WTC11 (cell line): ENCODE results near the gene GSPT1. TPM values are rescaled to one million over a fixed set of nuclear protein-coding genes. Genes with fewer than 3 reads are reported as not detected.
"Not testable (repeated sequence)": the region's sequence is repeated elsewhere in the genome, so short reads cannot be mapped to it uniquely, and the experiment has no call there.

Source experiments
- ATAC-seq: fragments of 200-7000 bp; cut with Tn5 transposase; 2 replicates; pipeline ENCODE4 v1.10.0; 2021; ENCODE audit warnings: mild to moderate bottlenecking, moderate library complexity
- CTCF ChIA-PET: fragments of 300-600 bp; sonication (Branson Sonifier 250); formaldehyde crosslinking; loops from one replicate; lab custom pipeline; 2021; ENCODE audit warnings: antibody characterized with exemption; lab: Charles Lee
- POLR2A ChIA-PET: fragments of 350-600 bp; sonication (Branson Sonifier 250); formaldehyde crosslinking; loops from one replicate; lab custom pipeline; 2021; ENCODE audit warnings: antibody characterized with exemption; lab: Charles Lee
- DNase-seq: peaks from one replicate; pipeline ENCODE4 v3.0.0; 2021; ENCODE audit warnings: low spot score
- H3K27ac Mint-ChIP-seq: 2 replicates; pipeline ENCODE4 v1.8.0; 2021; ENCODE audit warnings: mixed read lengths
- H3K27me3 Mint-ChIP-seq: 2 replicates; pipeline ENCODE4 v1.8.0; 2021; ENCODE audit warnings: low read depth, mild to moderate bottlenecking, moderate library complexity, mixed read lengths
- H3K36me3 Mint-ChIP-seq: 2 replicates; pipeline ENCODE4 v1.8.0; 2021; ENCODE audit warnings: mixed read lengths
- H3K4me1 Mint-ChIP-seq: 2 replicates; pipeline ENCODE4 v1.8.0; 2022; ENCODE audit warnings: mixed read lengths
- H3K4me3 Mint-ChIP-seq: 2 replicates; pipeline ENCODE4 v1.8.0; 2021; ENCODE audit warnings: mild to moderate bottlenecking, moderate library complexity, mixed read lengths
- H3K9me3 Mint-ChIP-seq: 2 replicates; pipeline ENCODE4 v1.8.0; 2021; ENCODE audit warnings: mixed read lengths
- CREB1 ChIP-seq: sonication (generic); formaldehyde crosslinking; IDR thresholded peaks from 2 replicates; pipeline ENCODE4 v1.8.0; 2023; ENCODE audit warnings: mild to moderate bottlenecking, missing genetic modification reagents
- IRF2 ChIP-seq: sonication (generic); formaldehyde crosslinking; IDR thresholded peaks from 2 replicates; pipeline ENCODE4 v1.8.0; 2022; ENCODE audit warnings: low read depth, missing genetic modification reagents, borderline replicate concordance
- JAZF1 ChIP-seq: fragments of 250-450 bp; sonication (Bioruptor Pico); IDR thresholded peaks from 2 replicates; pipeline ENCODE4 v1.9.0; 2021; ENCODE audit warnings: moderate library complexity, mild to moderate bottlenecking, inconsistent platforms
- NR1H2 ChIP-seq: sonication (generic); formaldehyde crosslinking; IDR thresholded peaks from 2 replicates; pipeline ENCODE4 v1.9.0; 2021; ENCODE audit warnings: mild to moderate bottlenecking, moderate library complexity, missing genetic modification reagents
- PRRX2 ChIP-seq: fragments of 250-450 bp; sonication (Bioruptor Pico); IDR thresholded peaks from 2 replicates; pipeline ENCODE4 v1.8.0; 2021; ENCODE audit warnings: mild to moderate bottlenecking
- RELA ChIP-seq: sonication (generic); formaldehyde crosslinking; IDR thresholded peaks from 2 replicates; pipeline ENCODE4 v1.8.1; 2022; ENCODE audit warnings: missing genetic modification reagents, mild to moderate bottlenecking, borderline replicate concordance
- RORB ChIP-seq: fragments of 250-450 bp; sonication (Bioruptor Pico); IDR thresholded peaks from 2 replicates; pipeline ENCODE4 v1.9.0; 2021; ENCODE audit warnings: mild to moderate bottlenecking
- SMAD4 ChIP-seq: sonication (generic); formaldehyde crosslinking; IDR thresholded peaks from 2 replicates; pipeline ENCODE4 v1.8.0; 2022; ENCODE audit warnings: mild to moderate bottlenecking, missing genetic modification reagents
- ZNF232 ChIP-seq: sonication (generic); formaldehyde crosslinking; IDR thresholded peaks from 2 replicates; pipeline ENCODE4 v1.8.0; 2022; ENCODE audit warnings: mild to moderate bottlenecking, missing genetic modification reagents
- total RNA-seq: library from RNA; stranded (reverse); gene quantifications from 3 replicates; pipeline ENCODE4 v1.2.3, GENCODE V29; 2021
- TF ChIP-seq, protein P1 (sequence below): sonication (generic); formaldehyde crosslinking; IDR thresholded peaks from 2 replicates; pipeline ENCODE4 v1.8.0; 2022; ENCODE audit warnings: mild to moderate bottlenecking, missing genetic modification reagents
- TF ChIP-seq, protein P2 (sequence below): sonication (generic); formaldehyde crosslinking; IDR thresholded peaks from 2 replicates; pipeline ENCODE4 v1.8.1; 2022; ENCODE audit warnings: mild to moderate bottlenecking, moderate library complexity, missing genetic modification reagents
- TF ChIP-seq, protein P3 (sequence below): fragments of 250-450 bp; sonication (Bioruptor Pico); IDR thresholded peaks from 2 replicates; pipeline ENCODE4 v1.8.0; 2021; ENCODE audit warnings: mild to moderate bottlenecking
- TF ChIP-seq, protein P4 (sequence below): sonication (generic); formaldehyde crosslinking; conservative IDR thresholded peaks from 2 replicates; pipeline ENCODE4 v1.8.1; 2022; ENCODE audit warnings: mild to moderate bottlenecking, missing genetic modification reagents
- TF ChIP-seq, protein P5 (sequence below): fragments of 250-450 bp; sonication (Bioruptor Pico); IDR thresholded peaks from 2 replicates; pipeline ENCODE4 v1.9.0; 2021; ENCODE audit warnings: mild to moderate bottlenecking
- TF ChIP-seq, protein P6 (sequence below): sonication (generic); formaldehyde crosslinking; IDR thresholded peaks from 2 replicates; pipeline ENCODE4 v1.8.1; 2023; ENCODE audit warnings: mild to moderate bottlenecking, moderate library complexity, missing genetic modification reagents

The GSPT1 gene
- total RNA-seq, 1 experiment from 2014 or later, result 190 TPM

DNA sequence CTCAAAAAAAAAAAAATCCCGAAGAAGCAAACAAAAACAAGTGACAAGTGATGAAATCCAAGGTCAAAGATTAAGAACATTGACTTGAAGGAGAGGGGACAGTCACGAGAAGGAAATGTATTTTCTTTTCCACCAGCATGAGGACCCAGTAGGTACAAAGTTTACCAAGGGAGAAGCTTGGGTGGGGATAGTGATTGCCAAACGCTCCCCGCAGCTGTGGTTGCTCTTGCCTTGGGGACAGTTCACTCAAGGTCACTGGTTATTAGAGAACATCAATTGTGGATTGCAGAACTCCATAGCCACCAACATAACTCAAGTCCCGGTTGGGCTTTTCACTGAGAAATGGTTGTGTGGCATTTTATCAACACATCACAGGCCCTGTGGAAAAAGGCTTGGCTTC is 91.4 kb downstream of the GSPT1 start:
- Mint-ChIP-seq H3K4me1 (0 out of 2 replicates have a peak, but pooled peaks cover 4% of the 10 kb centered on the region), H3K27ac (no peak overlapping the region), H3K9me3 (no peaks in the 10 kb centered on the region), H3K4me3 (no peak overlapping the region), H3K36me3 (no peaks in the 10 kb centered on the region), H3K27me3 (no peaks in the 10 kb centered on the region)
- ATAC-seq (no peak), DNase-seq (no peak)
- ChIA-PET CTCF (interaction anchor here (0.6 kb wide), 1 partner anchor 8 kb away, joined by 3 read pairs; no protein-coding TSS in a partner anchor), POLR2A (no interaction called here)
- TF ChIP-seq, protein P1, sequence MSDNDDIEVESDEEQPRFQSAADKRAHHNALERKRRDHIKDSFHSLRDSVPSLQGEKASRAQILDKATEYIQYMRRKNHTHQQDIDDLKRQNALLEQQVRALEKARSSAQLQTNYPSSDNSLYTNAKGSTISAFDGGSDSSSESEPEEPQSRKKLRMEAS (CRISPR knock-in tag), result no peak
- TF ChIP-seq SMAD4, result no peak
- no peak for TF ChIP-seq ZNF232
- TF ChIP-seq, protein P2, sequence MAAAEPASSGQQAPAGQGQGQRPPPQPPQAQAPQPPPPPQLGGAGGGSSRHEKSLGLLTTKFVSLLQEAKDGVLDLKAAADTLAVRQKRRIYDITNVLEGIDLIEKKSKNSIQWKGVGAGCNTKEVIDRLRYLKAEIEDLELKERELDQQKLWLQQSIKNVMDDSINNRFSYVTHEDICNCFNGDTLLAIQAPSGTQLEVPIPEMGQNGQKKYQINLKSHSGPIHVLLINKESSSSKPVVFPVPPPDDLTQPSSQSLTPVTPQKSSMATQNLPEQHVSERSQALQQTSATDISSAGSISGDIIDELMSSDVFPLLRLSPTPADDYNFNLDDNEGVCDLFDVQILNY (CRISPR knock-in tag), result no peak
- TF ChIP-seq IRF2 (CRISPR knock-in tag), result no peak
- TF ChIP-seq, protein P3, sequence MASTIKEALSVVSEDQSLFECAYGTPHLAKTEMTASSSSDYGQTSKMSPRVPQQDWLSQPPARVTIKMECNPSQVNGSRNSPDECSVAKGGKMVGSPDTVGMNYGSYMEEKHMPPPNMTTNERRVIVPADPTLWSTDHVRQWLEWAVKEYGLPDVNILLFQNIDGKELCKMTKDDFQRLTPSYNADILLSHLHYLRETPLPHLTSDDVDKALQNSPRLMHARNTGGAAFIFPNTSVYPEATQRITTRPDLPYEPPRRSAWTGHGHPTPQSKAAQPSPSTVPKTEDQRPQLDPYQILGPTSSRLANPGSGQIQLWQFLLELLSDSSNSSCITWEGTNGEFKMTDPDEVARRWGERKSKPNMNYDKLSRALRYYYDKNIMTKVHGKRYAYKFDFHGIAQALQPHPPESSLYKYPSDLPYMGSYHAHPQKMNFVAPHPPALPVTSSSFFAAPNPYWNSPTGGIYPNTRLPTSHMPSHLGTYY (CRISPR knock-in tag), result no peak
- TF ChIP-seq, protein P4, sequence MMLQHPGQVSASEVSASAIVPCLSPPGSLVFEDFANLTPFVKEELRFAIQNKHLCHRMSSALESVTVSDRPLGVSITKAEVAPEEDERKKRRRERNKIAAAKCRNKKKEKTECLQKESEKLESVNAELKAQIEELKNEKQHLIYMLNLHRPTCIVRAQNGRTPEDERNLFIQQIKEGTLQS (CRISPR knock-in tag), result no peak
- TF ChIP-seq NR1H2 (CRISPR knock-in tag), result no peak
- TF ChIP-seq, protein P5, sequence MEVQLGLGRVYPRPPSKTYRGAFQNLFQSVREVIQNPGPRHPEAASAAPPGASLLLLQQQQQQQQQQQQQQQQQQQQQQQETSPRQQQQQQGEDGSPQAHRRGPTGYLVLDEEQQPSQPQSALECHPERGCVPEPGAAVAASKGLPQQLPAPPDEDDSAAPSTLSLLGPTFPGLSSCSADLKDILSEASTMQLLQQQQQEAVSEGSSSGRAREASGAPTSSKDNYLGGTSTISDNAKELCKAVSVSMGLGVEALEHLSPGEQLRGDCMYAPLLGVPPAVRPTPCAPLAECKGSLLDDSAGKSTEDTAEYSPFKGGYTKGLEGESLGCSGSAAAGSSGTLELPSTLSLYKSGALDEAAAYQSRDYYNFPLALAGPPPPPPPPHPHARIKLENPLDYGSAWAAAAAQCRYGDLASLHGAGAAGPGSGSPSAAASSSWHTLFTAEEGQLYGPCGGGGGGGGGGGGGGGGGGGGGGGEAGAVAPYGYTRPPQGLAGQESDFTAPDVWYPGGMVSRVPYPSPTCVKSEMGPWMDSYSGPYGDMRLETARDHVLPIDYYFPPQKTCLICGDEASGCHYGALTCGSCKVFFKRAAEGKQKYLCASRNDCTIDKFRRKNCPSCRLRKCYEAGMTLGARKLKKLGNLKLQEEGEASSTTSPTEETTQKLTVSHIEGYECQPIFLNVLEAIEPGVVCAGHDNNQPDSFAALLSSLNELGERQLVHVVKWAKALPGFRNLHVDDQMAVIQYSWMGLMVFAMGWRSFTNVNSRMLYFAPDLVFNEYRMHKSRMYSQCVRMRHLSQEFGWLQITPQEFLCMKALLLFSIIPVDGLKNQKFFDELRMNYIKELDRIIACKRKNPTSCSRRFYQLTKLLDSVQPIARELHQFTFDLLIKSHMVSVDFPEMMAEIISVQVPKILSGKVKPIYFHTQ (CRISPR knock-in tag), result no peak

DNA sequence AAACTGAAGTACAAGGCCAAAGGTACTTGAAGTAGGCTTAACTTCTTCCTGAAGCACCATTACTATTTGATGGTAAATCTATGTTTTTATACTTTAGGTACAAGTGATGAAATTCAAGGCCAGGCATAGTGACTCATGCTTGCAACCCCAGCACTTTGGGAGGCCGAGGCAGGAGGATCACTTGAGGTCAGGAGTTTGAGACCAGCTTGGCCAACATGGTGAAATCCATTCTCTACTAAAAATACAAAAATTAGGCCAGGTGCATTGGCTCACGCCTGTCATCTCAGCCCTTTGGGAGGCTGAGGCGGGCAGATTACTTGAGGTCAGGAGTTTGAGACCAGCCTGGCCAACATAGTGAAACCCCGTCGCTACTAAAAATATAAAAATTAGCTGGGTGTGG is 92.1 kb downstream of the GSPT1 start:
- CTCF ChIA-PET, result interaction anchor here (0.6 to 2.7 kb wide), 2 partner anchors 9 to 26 kb away, joined by 3 to 15 read pairs; partner anchors contain the start of gene ZC3H7A
- H3K4me3 Mint-ChIP-seq, POLR2A ChIA-PET: not testable (repeated sequence)

DNA sequence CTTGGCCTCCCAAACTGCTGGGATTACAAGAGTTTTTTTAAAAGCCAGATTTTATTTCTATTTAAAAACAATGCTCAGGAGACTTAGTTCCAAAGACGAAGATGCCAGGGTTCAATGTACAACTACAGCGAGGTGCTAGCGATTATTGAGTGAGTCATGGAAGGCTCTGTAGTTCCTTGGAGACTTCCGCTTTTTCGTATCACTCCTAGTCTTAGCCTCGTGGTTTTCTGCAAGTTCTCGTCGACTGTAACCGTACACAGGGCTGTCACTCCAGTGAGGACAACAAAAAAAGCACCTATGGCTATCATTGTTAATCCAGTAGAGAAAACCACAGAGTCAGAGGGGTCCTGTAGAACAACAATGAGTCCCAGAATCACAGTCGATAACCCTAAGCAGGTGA is 96.0 kb downstream of the GSPT1 start:
- DNase-seq (no peak), ATAC-seq (no peak)
- TF ChIP-seq, protein P1 (CRISPR knock-in tag), result no peak
- TF ChIP-seq JAZF1 (no peak), RELA (CRISPR knock-in tag) (no peak), PRRX2 (CRISPR knock-in tag) (no peak), RORB (CRISPR knock-in tag) (no peak), CREB1 (CRISPR knock-in tag) (no peak)
- TF ChIP-seq, protein P6, sequence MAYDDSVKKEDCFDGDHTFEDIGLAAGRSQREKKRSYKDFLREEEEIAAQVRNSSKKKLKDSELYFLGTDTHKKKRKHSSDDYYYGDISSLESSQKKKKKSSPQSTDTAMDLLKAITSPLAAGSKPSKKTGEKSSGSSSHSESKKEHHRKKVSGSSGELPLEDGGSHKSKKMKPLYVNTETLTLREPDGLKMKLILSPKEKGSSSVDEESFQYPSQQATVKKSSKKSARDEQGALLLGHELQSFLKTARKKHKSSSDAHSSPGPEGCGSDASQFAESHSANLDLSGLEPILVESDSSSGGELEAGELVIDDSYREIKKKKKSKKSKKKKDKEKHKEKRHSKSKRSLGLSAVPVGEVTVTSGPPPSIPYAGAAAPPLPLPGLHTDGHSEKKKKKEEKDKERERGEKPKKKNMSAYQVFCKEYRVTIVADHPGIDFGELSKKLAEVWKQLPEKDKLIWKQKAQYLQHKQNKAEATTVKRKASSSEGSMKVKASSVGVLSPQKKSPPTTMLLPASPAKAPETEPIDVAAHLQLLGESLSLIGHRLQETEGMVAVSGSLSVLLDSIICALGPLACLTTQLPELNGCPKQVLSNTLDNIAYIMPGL (CRISPR knock-in tag), result no peak
- H3K4me3 Mint-ChIP-seq, result no peak overlapping the region
- H3K27ac Mint-ChIP-seq, result no peak overlapping the region
- no peaks in the 10 kb centered on the region for H3K36me3 Mint-ChIP-seq
- no peaks in the 10 kb centered on the region for H3K27me3 Mint-ChIP-seq
- H3K4me1 Mint-ChIP-seq, result 0 out of 2 replicates have a peak, but pooled peaks cover 4% of the 10 kb centered on the region
- CTCF ChIA-PET, result interaction anchor here (1.2 kb wide), 1 partner anchor 23 kb away, joined by 3 read pairs; the partner anchor contains the start of gene ZC3H7A
- POLR2A ChIA-PET, result no interaction called here
- H3K9me3 Mint-ChIP-seq, result no peaks in the 10 kb centered on the region

More for the DNA sequence above, 92.1 kb downstream of the GSPT1 start:
- H3K27ac Mint-ChIP-seq, ATAC-seq, H3K9me3 Mint-ChIP-seq, H3K27me3 Mint-ChIP-seq, H3K36me3 Mint-ChIP-seq, H3K4me1 Mint-ChIP-seq, DNase-seq: not testable (repeated sequence)

DNA sequence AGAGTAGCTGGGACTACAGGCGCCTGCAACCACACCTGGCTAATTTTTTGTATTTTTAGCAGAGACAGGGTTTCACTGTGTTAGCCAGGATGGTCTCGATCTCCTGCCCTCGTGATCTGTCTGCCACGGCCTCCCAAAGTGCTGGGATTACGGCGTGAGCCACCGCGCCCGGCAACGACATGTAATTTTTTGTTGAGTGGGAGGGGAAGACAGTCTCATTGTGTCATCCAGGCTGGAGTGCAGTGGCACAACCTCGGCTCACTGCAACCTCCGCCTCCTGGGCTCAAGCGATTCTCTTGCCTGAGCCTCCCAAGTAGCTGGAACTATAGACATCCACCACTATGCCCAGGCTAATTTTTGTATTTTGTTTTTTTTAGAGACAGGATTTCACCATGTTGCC is 96.8 kb downstream of the GSPT1 start:
- H3K36me3 Mint-ChIP-seq, ATAC-seq, POLR2A ChIA-PET, H3K9me3 Mint-ChIP-seq, H3K4me3 Mint-ChIP-seq, CTCF ChIA-PET, H3K27ac Mint-ChIP-seq, H3K27me3 Mint-ChIP-seq, DNase-seq, H3K4me1 Mint-ChIP-seq: not testable (repeated sequence)
